Fibroblast of lung (primary cell): Measurements from ENCODE around the gene SLC36A3. TPM values are rescaled to one million over a fixed set of nuclear protein-coding genes. Genes with fewer than 3 reads are reported as not detected.

Source experiments
- DNase-seq, 2 donors: peaks; one replicate each; pipeline versions ENCODE4 v3.0.0 to v3.0.0-alpha.2; 2010; ENCODE audit warnings: low read depth in 2 of 2
- H2AFZ ChIP-seq: 2 replicates; pipeline ENCODE4 v1.5.1; 2012; ENCODE audit warnings: low read length, control low read depth, inconsistent platforms
- H3K27ac ChIP-seq: 2 replicates; pipeline ENCODE4 v1.5.1; 2011; ENCODE audit warnings: low read length, control low read depth; ENCODE audit not compliant: insufficient read depth
- H3K27me3 ChIP-seq: 2 replicates; pipeline ENCODE4 v1.5.1; 2011; ENCODE audit warnings: mild to moderate bottlenecking, low read length; ENCODE audit not compliant: control insufficient read depth, insufficient read depth
- H3K36me3 ChIP-seq: 2 replicates; pipeline ENCODE4 v1.5.1; 2011; ENCODE audit warnings: low read length; ENCODE audit not compliant: control insufficient read depth, insufficient read depth
- H3K4me1 ChIP-seq: 2 replicates; pipeline ENCODE4 v1.5.1; 2011; ENCODE audit warnings: low read length; ENCODE audit not compliant: control insufficient read depth, insufficient read depth; ENCODE audit errors: extremely low read depth
- H3K4me2 ChIP-seq: 2 replicates; pipeline ENCODE4 v1.5.1; 2011; ENCODE audit warnings: low read length, control low read depth; ENCODE audit not compliant: insufficient read depth; ENCODE audit errors: extremely low read depth
- H3K4me3 ChIP-seq, 4 experiments: fragments of 200-600 bp in 1 of 4; sonication (generic) in 1 of 4; replicated peaks in 1 of 4; 2 replicates each; pipeline ENCODE4 v1.5.1; 2011 to 2016; ENCODE audit warnings: low read length in 4 of 4, low read depth in 3 of 4, mild to moderate bottlenecking in 3 of 4, control low read depth in 2 of 4, inconsistent platforms in 1 of 4, mixed read lengths in 1 of 4; ENCODE audit not compliant: insufficient read depth in 1 of 4; ENCODE audit errors: control extremely low read depth in 1 of 4
- H3K79me2 ChIP-seq: 2 replicates; pipeline ENCODE4 v1.5.1; 2012; ENCODE audit warnings: mild to moderate bottlenecking, low read length, inconsistent platforms; ENCODE audit not compliant: control insufficient read depth, insufficient read depth
- H3K9ac ChIP-seq: 2 replicates; pipeline ENCODE4 v1.5.1; 2011; ENCODE audit warnings: mild to moderate bottlenecking, low read length, control low read depth; ENCODE audit not compliant: insufficient read depth
- H3K9me3 ChIP-seq: 2 replicates; pipeline ENCODE4 v1.5.1; 2012; ENCODE audit warnings: low read depth, low read length; ENCODE audit not compliant: control insufficient read depth, insufficient read depth
- H4K20me1 ChIP-seq: 2 replicates; pipeline ENCODE4 v1.5.1; 2011; ENCODE audit warnings: low read length; ENCODE audit not compliant: control insufficient read depth, insufficient read depth; ENCODE audit errors: extremely low read depth
- CTCF ChIP-seq, 2 donors: IDR thresholded peaks in 1 of 2; conservative IDR thresholded peaks in 1 of 2; 1 replicate in 1 of 2; 2 replicates in 1 of 2; pipeline ENCODE4 v1.5.1; 2011 to 2012; ENCODE audit warnings: low read length in 2 of 2, control low read depth in 1 of 2, inconsistent platforms in 1 of 2, low read depth in 1 of 2, mild to moderate bottlenecking in 1 of 2
- EZH2 ChIP-seq: IDR thresholded peaks from 2 replicates; pipeline ENCODE4 v1.5.1; 2012; ENCODE audit warnings: low read length, control low read depth, mild to moderate bottlenecking; ENCODE audit errors: missing control alignments
- polyA plus RNA-seq, 2 donors: library from polyadenylated mRNA; depleted of rRNA in 1 of 2; stranded (reverse) in 1 of 2; unstranded in 1 of 2; fragments of >200 nt; gene quantifications; 2 replicates each; pipeline ENCODE4 v1.2.1, GENCODE V29; 2011 to 2012; ENCODE audit warnings: missing spikeins in 1 of 2
- total RNA-seq: library from RNA; depleted of rRNA; stranded (reverse); fragments of >200 nt; gene quantifications from 2 replicates; pipeline ENCODE4 v1.2.1, GENCODE V29; 2014

SLC36A3 gene
- total and polyA plus RNA-seq, 2 donors (not counting 1 experiment from before 2014, with no cell fraction given): not detected

GRCh38 chr5:151280443-151280842 lies 23.1 kb downstream of the SLC36A3 start:
- Histone ChIP-seq H3K9me3 (no peaks in the 10 kb centered on the region), H3K4me2 (no peak overlapping the region), H3K4me3 (no peak overlapping the region), H4K20me1 (no peaks in the 10 kb centered on the region), H3K4me1 (no peaks in the 10 kb centered on the region), H3K79me2 (no peaks in the 10 kb centered on the region), H3K27me3 (peaks cover 3% of the 10 kb centered on the region), H3K27ac (no peak overlapping the region), H3K9ac (no peak overlapping the region), H3K36me3 (no peaks in the 10 kb centered on the region), H2AFZ (no peak overlapping the region)
- DNase-seq: no peak
- TF ChIP-seq EZH2: no peak
- TF ChIP-seq CTCF (conservative IDR thresholded peaks at IDR 0.05 in 1 of 2, IDR thresholded peaks at IDR 0.05 in 1 of 2; ENCODE audit: low read depth in 1 of 2, low read length in 2 of 2): no peak

GRCh38 chr5:151278845-151279244 lies 24.7 kb downstream of the SLC36A3 start:
- H3K9me3 ChIP-seq: no peaks in the 10 kb centered on the region
- H2AFZ ChIP-seq: no peak overlapping the region
- H3K36me3 ChIP-seq: no peaks in the 10 kb centered on the region
- no peaks in the 10 kb centered on the region for H4K20me1 ChIP-seq
- H3K27me3 ChIP-seq: peaks cover 2% of the 10 kb centered on the region
- TF ChIP-seq CTCF (conservative IDR thresholded peaks at IDR 0.05 in 1 of 2, IDR thresholded peaks at IDR 0.05 in 1 of 2; ENCODE audit: low read depth in 1 of 2, low read length in 2 of 2) (no peak), EZH2 (no peak)
- DNase-seq: no peak
- H3K27ac ChIP-seq: no peak overlapping the region
- H3K79me2 ChIP-seq: no peaks in the 10 kb centered on the region
- no peaks in the 10 kb centered on the region for H3K4me1 ChIP-seq
- no peak overlapping the region for H3K4me3 ChIP-seq
- no peak overlapping the region for H3K4me2 ChIP-seq
- H3K9ac ChIP-seq: no peak overlapping the region

GRCh38 chr5:151275803-151276202 lies 27.8 kb downstream of the SLC36A3 start:
- Histone ChIP-seq H4K20me1 (no peaks in the 10 kb centered on the region), H3K9me3 (no peaks in the 10 kb centered on the region), H3K27ac (no peak overlapping the region), H3K4me2 (no peak overlapping the region), H2AFZ (no peak overlapping the region), H3K4me1 (no peaks in the 10 kb centered on the region), H3K36me3 (no peaks in the 10 kb centered on the region), H3K4me3 (no peak overlapping the region), H3K79me2 (no peaks in the 10 kb centered on the region), H3K9ac (no peak overlapping the region), H3K27me3 (no peaks in the 10 kb centered on the region)
- no peak for DNase-seq
- TF ChIP-seq EZH2 (no peak), CTCF (conservative IDR thresholded peaks at IDR 0.05 in 1 of 2, IDR thresholded peaks at IDR 0.05 in 1 of 2; ENCODE audit: low read depth in 1 of 2, low read length in 2 of 2) (no peak)
